NAMALWA (cell line): Measurements from ENCODE around the gene PDLIM5.
A peak's percentile ranks its signal among the peaks of the same experiment; 100 is the strongest.

Experiments used
- DNase-seq: peaks from one replicate; pipeline ENCODE4 v3.0.0-alpha.2; 2015; ENCODE audit warnings: low spot score

PDLIM5 gene

DNA sequence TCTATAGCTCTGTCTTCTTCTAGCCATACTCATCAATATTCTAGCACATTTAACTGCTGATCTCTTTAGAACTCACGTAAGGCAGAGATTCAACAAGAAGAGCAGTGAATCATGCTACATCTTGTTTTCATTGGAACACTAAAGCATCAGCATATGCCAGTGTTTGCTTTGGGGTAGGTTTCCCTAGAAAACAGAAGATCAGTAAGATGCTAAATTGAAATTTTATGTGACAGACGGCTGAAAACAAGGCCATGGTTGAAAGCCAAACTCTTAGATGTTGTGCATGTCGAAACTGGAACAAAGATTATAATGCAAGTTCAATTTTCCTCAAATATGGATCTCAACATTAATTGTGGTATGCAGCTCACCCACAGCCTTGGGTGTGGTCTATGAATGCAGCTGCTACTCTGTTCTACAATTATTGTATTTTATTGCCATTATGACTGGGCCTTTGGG, 107.6 kb downstream of the PDLIM5 start:
- DNase-seq: no peak

DNA sequence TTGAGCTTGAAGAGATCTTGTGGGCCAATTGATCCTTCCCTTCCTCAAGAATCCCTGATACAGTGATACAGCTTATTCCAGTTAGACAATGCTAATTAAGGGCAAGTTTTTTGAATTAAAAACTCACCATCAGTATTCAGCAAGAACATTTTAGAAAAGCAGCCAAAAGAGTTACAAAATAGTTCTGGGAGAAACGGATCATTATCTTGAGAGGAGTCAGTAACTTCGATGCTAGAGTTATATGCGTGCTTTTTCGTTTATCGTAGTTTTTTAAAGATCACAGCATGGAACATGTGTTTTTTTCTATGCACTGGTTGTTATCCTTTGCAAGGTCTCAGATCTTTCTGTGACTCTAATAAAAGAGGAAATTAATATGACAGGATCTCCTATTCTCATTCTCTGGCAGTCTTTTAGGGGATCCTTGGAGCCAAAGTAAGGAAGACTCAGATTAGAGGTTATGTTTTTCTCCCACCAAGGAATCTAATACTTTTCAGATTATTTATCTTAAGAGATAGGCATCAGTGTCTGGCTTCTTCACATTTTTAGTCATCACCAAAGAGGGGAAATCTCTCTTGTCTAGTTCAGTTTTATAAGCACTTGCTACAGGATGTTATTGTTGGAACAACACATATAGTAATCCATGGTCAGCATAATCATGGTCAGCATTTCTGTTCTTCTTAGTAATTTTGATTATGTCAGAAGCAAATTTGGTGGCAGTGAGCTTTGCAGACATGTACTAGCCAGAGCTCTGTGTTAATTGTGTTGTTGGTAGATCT, 109.7 kb downstream of the PDLIM5 start:
- DNase-seq: no peak

DNA sequence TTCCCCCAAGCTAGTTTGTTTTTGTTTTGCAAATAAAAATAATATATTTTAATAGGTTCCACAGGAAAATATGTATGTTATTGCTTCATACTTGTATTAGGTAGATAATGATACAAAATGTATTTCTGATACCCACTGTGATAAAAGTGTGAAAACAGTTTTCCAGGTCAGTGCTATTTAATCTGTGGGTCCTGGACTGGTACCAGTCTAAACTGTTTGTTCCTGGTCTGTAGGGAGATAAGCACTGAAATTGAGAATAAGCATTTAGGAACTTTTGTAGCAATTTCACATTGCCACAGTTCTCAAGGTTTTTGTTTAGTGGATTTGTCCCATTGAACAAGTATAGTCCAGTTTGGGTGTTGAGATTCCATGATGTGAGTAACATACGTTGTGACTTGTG, 110.5 kb downstream of the PDLIM5 start:
- DNase-seq: no peak

DNA sequence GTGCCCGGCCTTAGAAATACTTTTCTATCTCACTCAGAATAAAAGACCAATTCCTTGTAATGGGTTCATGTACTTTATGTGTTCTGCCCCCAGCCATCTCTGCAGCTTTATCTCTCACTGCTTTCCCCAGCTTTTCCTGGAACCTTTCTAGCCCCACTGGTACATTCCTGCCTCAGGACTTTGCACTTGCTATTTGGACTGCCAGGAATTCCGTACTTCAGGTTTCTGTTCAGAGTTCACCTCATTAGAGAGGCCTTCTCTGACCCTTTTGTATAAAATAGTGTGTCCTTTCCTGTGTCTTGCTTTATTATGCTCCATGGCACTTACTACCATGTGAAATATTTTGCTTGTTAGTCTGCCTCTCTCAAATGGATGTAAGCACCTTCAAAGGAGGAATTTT, 112.5 kb downstream of the PDLIM5 start:
- no peak for DNase-seq

DNA sequence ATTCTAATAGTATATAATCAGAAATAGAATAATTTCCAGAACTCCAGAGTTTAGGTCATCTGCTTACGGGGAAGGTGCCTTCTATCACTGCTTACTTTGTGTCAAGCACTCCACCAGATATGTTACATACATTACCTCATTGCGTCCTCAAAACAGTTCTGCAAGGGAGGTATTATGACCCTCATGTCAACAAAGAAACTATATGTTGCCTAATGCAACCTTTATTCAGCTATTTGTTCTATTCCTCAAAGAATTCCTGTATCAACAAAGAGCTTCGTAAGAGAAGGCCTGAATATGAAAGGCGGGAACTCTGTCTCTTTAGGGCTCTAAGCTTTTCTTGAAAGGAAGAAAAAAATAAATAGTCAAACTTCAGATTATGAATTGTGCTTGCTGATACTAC, 114.7 kb downstream of the PDLIM5 start:
- no peak for DNase-seq

DNA sequence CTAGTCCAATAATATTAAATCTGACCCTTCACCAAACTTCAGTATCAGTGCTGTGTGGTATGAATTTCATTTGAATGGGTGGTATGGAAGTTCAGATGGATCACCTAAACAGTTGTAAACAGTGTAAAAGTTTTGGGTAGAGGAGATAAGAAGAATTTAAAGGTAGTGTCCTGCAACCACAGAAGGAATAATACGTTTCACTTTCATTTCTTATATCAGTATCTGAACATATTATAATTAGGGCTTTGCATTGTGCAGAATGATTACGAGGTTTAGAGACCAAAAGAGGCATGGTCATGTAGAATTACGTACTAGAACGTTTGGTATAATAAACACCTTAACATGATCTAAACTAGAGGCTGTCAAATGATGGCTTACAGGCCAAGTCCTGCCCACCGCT, 116.1 kb downstream of the PDLIM5 start:
- peak; percentile 3 for DNase-seq

DNA sequence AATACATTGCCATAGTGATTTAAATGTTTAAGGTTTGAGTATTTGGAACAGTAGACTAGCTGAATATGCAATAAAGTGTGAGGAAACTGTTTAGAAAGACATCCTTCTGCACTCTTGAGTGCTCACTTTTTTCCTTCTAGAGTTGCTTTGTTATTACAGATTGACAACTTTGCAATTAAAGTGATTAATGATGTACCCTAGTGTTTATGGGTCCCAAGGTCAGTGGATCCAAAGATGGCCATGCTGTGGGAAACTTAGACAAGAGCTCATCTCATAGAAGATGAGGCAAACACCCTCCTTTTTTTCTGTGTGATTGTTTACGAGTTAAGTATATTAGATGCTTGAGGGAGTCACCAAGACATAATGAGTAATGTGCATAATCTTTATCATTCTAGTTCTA, 118.8 kb downstream of the PDLIM5 start:
- no peak for DNase-seq

DNA sequence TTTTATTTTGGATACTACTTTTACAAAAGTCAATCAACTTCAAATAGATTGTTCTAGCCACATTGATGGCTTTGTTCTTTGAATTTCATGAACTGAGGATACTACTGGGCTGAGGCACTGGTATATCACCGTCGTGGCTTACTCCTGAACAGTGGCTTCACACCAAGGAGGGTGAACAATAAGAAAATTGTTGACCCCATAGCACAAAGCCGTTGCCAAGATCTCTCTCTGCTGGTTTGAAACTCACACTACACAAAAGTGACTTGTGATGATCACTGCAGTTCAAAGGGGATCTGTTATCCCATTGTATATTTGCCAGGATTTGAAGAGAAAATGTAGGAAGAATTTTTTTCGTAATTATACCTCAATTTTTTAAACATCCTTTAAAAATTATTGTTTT, 119.6 kb downstream of the PDLIM5 start:
- no peak for DNase-seq

DNA sequence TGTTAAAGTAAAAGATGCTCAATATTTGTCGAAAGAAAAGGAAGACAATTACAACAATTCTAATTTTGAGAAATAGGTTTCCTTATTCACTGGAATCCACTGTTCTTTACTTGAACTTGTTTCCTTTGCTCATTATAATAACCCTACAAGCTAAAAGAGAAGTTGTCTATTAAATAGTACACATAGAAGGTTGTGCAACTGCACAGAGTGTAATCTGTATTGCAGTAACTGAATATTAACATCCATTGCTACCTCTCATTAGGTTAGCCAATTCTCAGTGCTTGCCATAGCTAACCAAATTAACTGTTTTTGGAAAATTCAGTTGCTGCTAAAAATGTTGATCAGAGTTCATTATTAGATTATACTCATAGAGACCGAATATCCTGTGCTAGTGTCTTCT, 120.0 kb downstream of the PDLIM5 start:
- no peak for DNase-seq

DNA sequence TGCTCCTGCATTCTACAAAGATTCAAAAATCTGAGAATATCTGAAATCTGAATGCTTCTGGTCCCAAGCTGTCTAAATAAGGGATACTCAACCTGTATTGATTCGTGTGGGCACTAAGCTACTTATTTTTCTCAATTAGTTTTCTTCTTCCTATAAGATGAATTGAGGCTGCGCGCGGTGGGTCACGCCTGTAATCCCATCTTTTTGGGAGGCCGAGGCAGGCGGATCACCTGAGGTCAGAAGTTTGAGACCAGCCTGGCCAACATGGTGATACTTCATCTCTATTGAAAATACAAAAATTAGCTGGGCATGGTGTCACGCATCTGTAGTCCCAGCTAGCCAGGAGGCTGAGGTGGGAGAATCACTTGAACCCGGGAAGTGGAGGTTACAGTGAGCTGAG, 122.3 kb downstream of the PDLIM5 start:
- no peak for DNase-seq

DNA sequence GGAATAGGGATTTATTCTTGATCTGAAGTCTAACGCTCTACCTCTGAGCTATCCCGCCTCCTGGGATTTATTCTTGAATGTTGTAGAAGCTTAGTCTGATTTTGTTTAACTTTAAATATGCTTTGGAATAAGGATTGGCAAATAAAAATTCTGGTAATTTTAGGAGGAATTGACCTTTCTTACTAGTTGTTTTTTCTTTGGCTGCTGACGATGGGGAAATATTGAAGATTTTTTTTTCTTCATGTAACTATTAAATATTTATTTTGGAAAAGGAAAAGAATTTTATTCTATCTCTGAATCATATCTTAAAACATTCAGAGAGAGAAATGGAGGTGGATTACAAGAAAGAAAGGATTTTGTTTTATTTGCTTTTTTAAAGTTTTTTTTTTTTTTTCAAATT, 122.9 kb downstream of the PDLIM5 start:
- no peak for DNase-seq

DNA sequence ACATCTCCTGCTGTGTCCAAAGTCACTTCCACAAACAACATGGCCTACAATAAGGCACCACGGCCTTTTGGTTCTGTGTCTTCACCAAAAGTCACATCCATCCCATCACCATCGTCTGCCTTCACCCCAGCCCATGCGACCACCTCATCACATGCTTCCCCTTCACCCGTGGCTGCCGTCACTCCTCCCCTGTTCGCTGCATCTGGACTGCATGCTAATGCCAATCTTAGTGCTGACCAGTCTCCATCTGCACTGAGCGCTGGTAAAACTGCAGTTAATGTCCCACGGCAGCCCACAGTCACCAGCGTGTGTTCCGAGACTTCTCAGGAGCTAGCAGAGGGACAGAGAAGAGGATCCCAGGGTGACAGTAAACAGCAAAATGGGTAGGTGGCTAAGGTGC, 123.9 kb downstream of the PDLIM5 start:
- no peak for DNase-seq

DNA sequence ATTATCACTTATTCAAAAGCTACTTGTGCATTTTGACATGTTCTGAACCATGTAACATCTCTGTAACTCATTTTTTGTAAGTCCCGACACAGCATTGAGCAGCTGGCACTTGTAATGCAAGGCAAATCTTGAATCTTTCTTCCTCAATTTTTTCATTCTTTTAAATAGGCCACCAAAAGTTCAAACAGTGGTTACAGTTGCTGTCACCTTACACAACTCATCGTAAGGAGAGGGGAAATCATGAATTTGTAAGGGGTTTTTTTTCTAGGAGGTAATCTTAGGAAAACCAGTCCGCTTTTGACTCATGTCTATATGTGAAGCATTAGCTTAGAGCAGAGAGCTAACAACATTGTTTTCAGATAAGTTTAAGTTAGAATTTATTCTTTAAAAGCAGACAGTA, 124.5 kb downstream of the PDLIM5 start:
- DNase-seq: no peak

DNA sequence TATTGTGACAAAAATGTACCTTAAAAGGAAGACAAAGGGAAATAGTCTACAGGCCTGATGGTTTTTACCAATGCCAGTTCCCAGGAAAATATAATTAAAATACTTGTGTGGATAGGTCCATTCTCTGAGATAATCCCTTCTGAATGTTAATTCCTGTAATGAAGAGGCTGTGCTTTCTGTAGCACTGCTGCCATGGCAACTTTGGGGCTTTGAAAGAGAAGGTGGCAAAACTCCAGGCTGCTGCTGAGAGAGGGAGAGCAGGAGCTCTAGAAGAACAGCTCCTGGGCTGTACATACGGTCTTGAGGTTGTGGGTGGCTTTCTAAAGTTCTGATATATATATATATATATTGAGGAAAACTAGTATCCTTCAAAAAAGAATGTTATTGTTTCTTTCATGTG, 125.4 kb downstream of the PDLIM5 start:
- DNase-seq: no peak

DNA sequence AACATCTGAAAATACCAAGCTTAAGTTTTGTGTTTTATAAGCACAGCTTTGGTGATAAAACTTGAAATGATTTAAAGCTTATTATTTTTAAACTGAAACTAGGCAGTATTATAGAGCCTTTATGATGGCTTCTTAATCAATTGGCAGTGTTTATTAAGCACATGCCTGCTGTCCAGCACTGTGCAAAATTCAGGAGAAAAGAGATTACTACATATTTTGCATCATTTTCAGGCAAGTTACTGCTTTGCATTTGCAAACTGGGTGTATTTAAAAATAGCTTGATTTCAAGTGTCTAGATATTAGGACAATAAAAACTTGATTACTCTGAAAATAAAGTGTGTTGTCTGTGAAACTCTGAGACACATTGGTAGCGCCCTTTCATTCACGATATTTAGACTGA, 126.5 kb downstream of the PDLIM5 start:
- no peak for DNase-seq

DNA sequence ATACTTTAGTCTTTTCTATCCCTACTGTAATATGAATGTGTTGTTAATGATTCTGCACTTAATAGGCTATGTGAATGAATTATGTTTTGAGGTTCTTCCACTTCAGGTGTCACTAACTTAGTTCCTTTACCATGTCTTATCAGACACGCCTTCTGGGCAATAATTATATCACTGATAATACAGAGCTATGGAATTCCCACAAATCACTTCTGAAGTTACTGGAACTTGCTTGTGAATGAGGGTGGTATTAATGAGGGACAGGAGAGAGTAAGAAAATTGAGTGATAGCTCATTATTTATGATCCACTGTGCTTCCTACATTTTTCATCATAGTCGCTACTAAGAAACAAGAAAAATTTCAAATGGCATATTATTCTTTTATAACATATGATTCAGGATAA, 130.0 kb downstream of the PDLIM5 start:
- no peak for DNase-seq

DNA sequence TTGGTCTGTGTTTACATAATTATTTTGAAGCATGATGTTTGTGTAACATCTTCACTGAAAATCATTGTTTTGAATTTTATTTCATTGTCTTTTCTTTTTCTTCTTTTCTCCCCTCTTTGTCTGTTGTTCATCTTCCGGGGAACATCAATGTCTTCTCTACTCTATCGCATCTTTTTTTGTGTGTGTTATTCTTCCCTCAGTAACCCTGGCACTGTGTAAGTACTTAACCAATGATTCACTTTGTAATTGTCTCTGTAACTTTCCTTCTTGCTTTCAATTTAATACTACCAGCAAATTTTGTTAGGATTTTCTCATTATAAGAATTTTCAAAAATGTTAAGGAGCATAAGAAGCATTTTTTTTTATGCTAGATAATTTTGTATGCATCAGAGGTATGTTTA, 130.8 kb downstream of the PDLIM5 start:
- no peak for DNase-seq

DNA sequence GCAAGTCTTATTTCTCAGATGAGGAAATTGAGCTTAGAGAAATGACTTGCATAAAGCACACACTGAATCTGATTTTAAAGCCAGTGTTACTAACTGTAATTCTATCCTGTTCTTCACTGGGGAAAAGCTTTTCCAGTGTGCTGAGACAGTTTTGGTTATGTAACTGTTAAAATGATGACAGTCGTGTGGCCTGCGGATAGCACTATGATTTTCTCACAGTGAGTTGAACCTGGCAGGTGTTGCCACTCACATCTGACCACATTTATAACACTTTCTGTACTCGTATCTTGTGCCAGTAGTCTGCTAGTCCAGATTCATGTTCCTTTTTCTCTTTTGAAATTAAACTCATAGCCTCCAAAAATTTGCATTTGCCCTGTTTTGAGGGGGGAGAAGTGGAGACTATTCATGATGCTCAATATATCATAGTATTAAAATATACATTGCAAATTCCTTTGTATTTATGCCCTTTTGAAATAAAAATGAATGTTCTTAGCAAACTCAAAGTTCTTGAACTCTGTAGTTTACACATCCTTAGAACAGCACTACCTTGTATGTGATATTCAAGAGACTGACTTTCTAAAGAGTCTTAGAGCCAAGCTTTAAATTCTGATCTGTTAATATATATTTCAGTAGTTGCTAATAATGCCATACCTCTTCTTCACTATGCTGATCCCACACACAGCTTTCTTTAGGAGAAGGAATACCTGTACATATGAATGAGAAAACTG, 132.3 kb downstream of the PDLIM5 start:
- DNase-seq: no peak

DNA sequence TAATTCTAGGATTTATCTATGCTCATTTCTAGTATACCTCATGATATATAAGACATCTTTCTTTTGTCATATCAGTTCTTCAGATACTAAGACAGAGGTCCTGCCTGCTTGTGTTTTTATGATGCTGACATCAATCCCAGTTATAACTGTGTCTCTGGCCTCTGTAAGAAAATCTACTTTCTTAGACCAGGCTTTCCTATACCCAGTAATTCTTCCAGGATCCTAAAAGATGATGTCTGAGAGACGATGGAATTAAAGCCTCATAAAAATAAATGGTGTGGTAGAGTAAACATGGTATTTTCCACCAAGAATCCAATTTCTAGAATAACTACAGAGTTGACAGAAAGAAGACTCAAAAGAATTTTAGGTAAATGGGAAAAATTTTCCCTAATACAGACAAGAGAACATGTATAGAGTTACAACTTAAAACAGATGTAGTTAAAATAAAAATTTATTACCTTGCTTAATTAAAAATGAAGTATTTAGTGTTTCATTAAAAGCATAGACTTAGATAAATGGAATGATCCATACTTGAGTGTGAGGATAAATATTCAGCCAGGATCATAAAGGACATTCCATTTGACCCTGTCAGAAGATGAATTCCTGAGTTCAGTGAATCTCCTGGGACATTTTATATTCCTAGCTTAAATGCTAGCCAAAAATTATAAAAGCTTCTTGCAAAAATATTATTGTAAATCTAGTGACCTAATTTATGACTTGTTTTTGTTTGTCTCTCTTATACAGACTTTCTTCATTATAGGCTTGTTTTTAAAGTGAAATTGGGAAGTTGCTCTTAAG, 137.4 kb downstream of the PDLIM5 start:
- DNase-seq: no peak

DNA sequence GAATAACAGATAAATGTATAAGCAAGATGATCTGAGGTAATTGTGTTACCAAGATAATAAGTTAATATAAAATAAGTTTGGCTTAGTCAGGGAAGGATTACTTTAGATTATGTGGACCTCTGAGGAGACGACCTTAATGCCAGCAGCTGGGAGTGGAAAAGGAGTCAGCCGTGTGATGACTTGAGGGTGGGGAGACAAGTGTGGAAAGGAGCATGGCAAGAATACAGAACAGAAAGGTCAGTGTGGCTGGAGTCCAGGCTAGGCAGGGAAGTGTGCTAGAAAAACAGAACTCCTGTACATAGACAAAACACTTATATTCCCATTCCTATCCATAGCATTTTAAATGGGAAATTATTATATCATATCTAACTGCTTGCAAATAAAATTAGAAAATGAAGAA, 138.8 kb downstream of the PDLIM5 start:
- DNase-seq: no peak

DNA sequence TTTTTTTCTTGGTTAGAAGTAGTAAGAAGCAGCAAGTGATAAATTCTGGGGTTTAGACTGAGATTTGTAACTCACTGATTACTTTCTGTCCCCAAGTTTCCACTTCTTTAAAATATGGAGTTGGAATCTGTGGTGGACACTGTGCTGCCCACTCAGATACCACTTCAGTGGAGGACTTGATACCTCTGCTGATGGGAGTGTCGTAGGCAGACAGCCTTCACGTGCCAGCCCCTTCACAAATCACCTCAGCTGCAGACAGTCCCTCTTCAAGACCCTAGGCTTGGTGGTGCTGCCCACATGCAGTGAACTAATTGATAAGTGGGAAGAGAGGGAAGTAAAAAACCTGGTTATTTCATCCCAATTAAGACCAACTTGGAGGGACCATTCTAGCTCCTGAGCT, 139.5 kb downstream of the PDLIM5 start:
- DNase-seq: no peak

DNA sequence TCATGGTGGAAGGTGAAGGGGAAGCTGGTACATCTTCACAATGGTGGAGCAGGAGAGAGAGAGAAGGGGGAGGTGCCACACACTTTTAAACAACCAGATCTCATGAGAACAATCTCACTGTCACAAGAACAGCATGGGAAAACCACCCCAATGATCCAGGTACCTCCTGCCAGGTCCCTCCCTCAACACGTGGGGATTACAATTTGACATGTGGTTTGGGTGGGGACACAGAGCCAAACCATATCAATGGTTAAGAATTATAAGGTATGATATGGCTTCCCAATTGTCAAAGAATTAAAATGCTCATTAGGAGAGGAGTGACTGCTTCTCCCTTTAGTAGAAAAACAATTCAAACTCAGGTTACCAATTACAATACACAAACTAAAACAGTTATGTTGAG, 143.3 kb downstream of the PDLIM5 start:
- DNase-seq: no peak

DNA sequence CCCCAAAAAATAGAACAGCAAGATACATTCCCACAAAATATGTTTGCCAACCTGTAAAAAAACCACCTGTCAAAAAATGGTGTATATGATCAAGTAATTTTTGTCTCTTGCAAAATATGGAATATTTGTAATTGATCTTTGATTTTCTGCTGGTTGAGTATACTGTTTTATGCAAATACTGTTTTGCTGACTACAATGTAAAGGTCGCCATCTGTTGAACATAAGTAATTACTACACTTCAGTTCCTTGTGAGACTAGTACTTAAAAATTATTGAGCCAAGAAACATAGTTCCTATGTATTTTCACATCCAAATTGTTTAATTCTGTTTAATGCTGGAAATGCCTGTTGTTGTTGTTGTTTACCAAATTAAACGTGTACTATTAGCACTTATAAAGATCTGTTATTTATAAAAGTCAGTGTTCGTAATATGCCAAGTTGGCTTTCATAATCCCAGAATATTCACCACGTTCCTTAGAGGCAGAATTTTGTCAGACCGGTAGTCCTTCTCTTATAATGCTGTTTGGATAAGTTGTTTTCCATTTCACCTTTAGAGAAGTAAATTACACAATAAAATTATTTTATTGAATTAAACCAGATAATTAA, 144.2 kb downstream of the PDLIM5 start:
- DNase-seq: peak; percentile 60
